Measurements from ENCODE around the gene NT5C1B.

NT5C1B gene

GRCh38 chr2:18614041-18614440, 24.7 kb upstream of the NT5C1B start:
- no peak overlapping the region for H2AK5ac ChIP-seq (ENCODE audit: low read depth, low read length)
- H4K8ac ChIP-seq (ENCODE audit: low read depth, low read length): no peak overlapping the region
- H3K79me1 ChIP-seq (ENCODE audit: low read depth, low read length): no peaks in the 10 kb centered on the region
- H2BK5ac ChIP-seq (ENCODE audit: low read length): no peak overlapping the region
- H2BK15ac ChIP-seq (ENCODE audit: low read length): no peak overlapping the region
- no peak overlapping the region for H4K91ac ChIP-seq (ENCODE audit: low read depth, low read length, poor library complexity)
- no peak overlapping the region for H3K9ac ChIP-seq (ENCODE audit: low read depth, low read length, poor library complexity)
- H3K9me3 ChIP-seq (replicated peaks in 1 of 2; ENCODE audit: control insufficient read depth in 2 of 2, insufficient read depth in 1 of 2, low read depth in 1 of 2, low read length in 2 of 2): no peaks in the 10 kb centered on the region
- H3K27ac ChIP-seq (replicated peaks; ENCODE audit: low read length): no peak overlapping the region
- DNase-seq (ENCODE audit: low spot score): no peak
- H3K27me3 ChIP-seq (ENCODE audit: control insufficient read depth in 3 of 3, insufficient read depth in 3 of 3, low read depth in 1 of 3, low read length in 3 of 3): no peaks in the 10 kb centered on the region
- no peak overlapping the region for H3K4me2 ChIP-seq (ENCODE audit: insufficient read depth, low read length, poor library complexity, severe bottlenecking)
- no peak overlapping the region for H3K4me3 ChIP-seq (ENCODE audit: low read length in 2 of 2)
- no peaks in the 10 kb centered on the region for H3K4me1 ChIP-seq (ENCODE audit: control insufficient read depth in 2 of 2, insufficient read depth in 1 of 2, low read depth in 1 of 2, low read length in 2 of 2)
- H2BK120ac ChIP-seq (ENCODE audit: low read depth, low read length): no peak overlapping the region
- H3K14ac ChIP-seq (ENCODE audit: low read length): no peak overlapping the region
- no peak overlapping the region for H2AFZ ChIP-seq (ENCODE audit: low read length)
- no peak overlapping the region for H3K4ac ChIP-seq (ENCODE audit: low read length)
- H3K36me3 ChIP-seq (replicated peaks in 1 of 2; ENCODE audit: control insufficient read depth in 2 of 2, insufficient read depth in 2 of 2, low read length in 2 of 2): no peaks in the 10 kb centered on the region
- H2BK12ac ChIP-seq (ENCODE audit: low read length): no peak overlapping the region
- no peak overlapping the region for H3K18ac ChIP-seq (ENCODE audit: low read length)
- H3K23ac ChIP-seq (ENCODE audit: low read depth, low read length, poor library complexity): no peak overlapping the region

GRCh38 chr2:18612133-18612532, 22.8 kb upstream of the NT5C1B start:
- no peaks in the 10 kb centered on the region for H3K27me3 ChIP-seq (ENCODE audit: control insufficient read depth in 3 of 3, insufficient read depth in 3 of 3, low read depth in 1 of 3, low read length in 3 of 3)
- no peaks in the 10 kb centered on the region for H3K4me1 ChIP-seq (ENCODE audit: control insufficient read depth in 2 of 2, insufficient read depth in 1 of 2, low read depth in 1 of 2, low read length in 2 of 2)
- H3K14ac ChIP-seq (ENCODE audit: low read length): no peak overlapping the region
- H3K4ac ChIP-seq (ENCODE audit: low read length): no peak overlapping the region
- no peak overlapping the region for H3K27ac ChIP-seq (replicated peaks; ENCODE audit: low read length)
- H2AFZ ChIP-seq (ENCODE audit: low read length): no peak overlapping the region
- WGBS, 2 donors (ENCODE audit: extremely low coverage in 2 of 2, insufficient read length in 2 of 2, insufficient replicate concordance in 1 of 2): no CpG with 5 or more reads among the region's 3 CpGs
- no peaks in the 10 kb centered on the region for H3K79me1 ChIP-seq (ENCODE audit: low read depth, low read length)
- H2AK5ac ChIP-seq (ENCODE audit: low read depth, low read length): no peak overlapping the region
- H3K18ac ChIP-seq (ENCODE audit: low read length): no peak overlapping the region
- H3K9me3 ChIP-seq (replicated peaks in 1 of 2; ENCODE audit: control insufficient read depth in 2 of 2, insufficient read depth in 1 of 2, low read depth in 1 of 2, low read length in 2 of 2): no peaks in the 10 kb centered on the region
- no peak overlapping the region for H3K23ac ChIP-seq (ENCODE audit: low read depth, low read length, poor library complexity)
- no peak overlapping the region for H3K4me3 ChIP-seq (ENCODE audit: low read length in 2 of 2)
- H2BK120ac ChIP-seq (ENCODE audit: low read depth, low read length): no peak overlapping the region
- H3K36me3 ChIP-seq (replicated peaks in 1 of 2; ENCODE audit: control insufficient read depth in 2 of 2, insufficient read depth in 2 of 2, low read length in 2 of 2): no peaks in the 10 kb centered on the region
- no peak overlapping the region for H4K8ac ChIP-seq (ENCODE audit: low read depth, low read length)
- H4K91ac ChIP-seq (ENCODE audit: low read depth, low read length, poor library complexity): no peak overlapping the region
- no peak overlapping the region for H3K9ac ChIP-seq (ENCODE audit: low read depth, low read length, poor library complexity)
- no peak overlapping the region for H2BK12ac ChIP-seq (ENCODE audit: low read length)
- H3K4me2 ChIP-seq (ENCODE audit: insufficient read depth, low read length, poor library complexity, severe bottlenecking): no peak overlapping the region
- H2BK5ac ChIP-seq (ENCODE audit: low read length): no peak overlapping the region
- no peak overlapping the region for H2BK15ac ChIP-seq (ENCODE audit: low read length)
- no peak for DNase-seq (ENCODE audit: low spot score)

GRCh38 chr2:18611604-18612003, 22.2 kb upstream of the NT5C1B start:
- Histone ChIP-seq H3K9me3 (replicated peaks in 1 of 2; ENCODE audit: control insufficient read depth in 2 of 2, insufficient read depth in 1 of 2, low read depth in 1 of 2, low read length in 2 of 2) (no peaks in the 10 kb centered on the region), H2AK5ac (ENCODE audit: low read depth, low read length) (no peak overlapping the region), H2BK12ac (ENCODE audit: low read length) (no peak overlapping the region), H2BK120ac (ENCODE audit: low read depth, low read length) (no peak overlapping the region), H2BK5ac (ENCODE audit: low read length) (no peak overlapping the region), H3K4me2 (ENCODE audit: insufficient read depth, low read length, poor library complexity, severe bottlenecking) (no peak overlapping the region), H3K18ac (ENCODE audit: low read length) (no peak overlapping the region), H2AFZ (ENCODE audit: low read length) (no peak overlapping the region), H3K27me3 (ENCODE audit: control insufficient read depth in 3 of 3, insufficient read depth in 3 of 3, low read depth in 1 of 3, low read length in 3 of 3) (no peaks in the 10 kb centered on the region), H3K14ac (ENCODE audit: low read length) (no peak overlapping the region), H3K23ac (ENCODE audit: low read depth, low read length, poor library complexity) (no peak overlapping the region), H3K27ac (replicated peaks; ENCODE audit: low read length) (no peak overlapping the region), H4K91ac (ENCODE audit: low read depth, low read length, poor library complexity) (no peak overlapping the region), H3K4ac (ENCODE audit: low read length) (no peak overlapping the region), H3K4me1 (ENCODE audit: control insufficient read depth in 2 of 2, insufficient read depth in 1 of 2, low read depth in 1 of 2, low read length in 2 of 2) (no peaks in the 10 kb centered on the region), H3K79me1 (ENCODE audit: low read depth, low read length) (no peaks in the 10 kb centered on the region), H3K36me3 (replicated peaks in 1 of 2; ENCODE audit: control insufficient read depth in 2 of 2, insufficient read depth in 2 of 2, low read length in 2 of 2) (no peaks in the 10 kb centered on the region), H3K9ac (ENCODE audit: low read depth, low read length, poor library complexity) (no peak overlapping the region), H3K4me3 (ENCODE audit: low read length in 2 of 2) (no peak overlapping the region), H4K8ac (ENCODE audit: low read depth, low read length) (no peak overlapping the region), H2BK15ac (ENCODE audit: low read length) (no peak overlapping the region)
- no CpG with 5 or more reads among the region's 1 CpG for WGBS, 2 donors (ENCODE audit: extremely low coverage in 2 of 2, insufficient read length in 2 of 2, insufficient replicate concordance in 1 of 2)
- no peak for DNase-seq (ENCODE audit: low spot score)

- Histone ChIP-seq H3K4ac (ENCODE audit: low read length) (no peak overlapping the region), H3K27me3 (ENCODE audit: control insufficient read depth in 3 of 3, insufficient read depth in 3 of 3, low read depth in 1 of 3, low read length in 3 of 3) (no peaks in the 10 kb centered on the region), H2AFZ (ENCODE audit: low read length) (no peak overlapping the region), H3K36me3 (replicated peaks in 1 of 2; ENCODE audit: control insufficient read depth in 2 of 2, insufficient read depth in 2 of 2, low read length in 2 of 2) (no peaks in the 10 kb centered on the region), H2BK5ac (ENCODE audit: low read length) (no peak overlapping the region), H2BK15ac (ENCODE audit: low read length) (no peak overlapping the region), H3K4me1 (ENCODE audit: control insufficient read depth in 2 of 2, insufficient read depth in 1 of 2, low read depth in 1 of 2, low read length in 2 of 2) (no peaks in the 10 kb centered on the region), H4K91ac (ENCODE audit: low read depth, low read length, poor library complexity) (no peak overlapping the region), H3K23ac (ENCODE audit: low read depth, low read length, poor library complexity) (no peak overlapping the region), H2BK120ac (ENCODE audit: low read depth, low read length) (no peak overlapping the region), H4K8ac (ENCODE audit: low read depth, low read length) (no peak overlapping the region), H3K4me3 (ENCODE audit: low read length in 2 of 2) (no peak overlapping the region), H3K9ac (ENCODE audit: low read depth, low read length, poor library complexity) (no peak overlapping the region), H3K9me3 (replicated peaks in 1 of 2; ENCODE audit: control insufficient read depth in 2 of 2, insufficient read depth in 1 of 2, low read depth in 1 of 2, low read length in 2 of 2) (no peaks in the 10 kb centered on the region), H3K79me1 (ENCODE audit: low read depth, low read length) (no peaks in the 10 kb centered on the region), H2BK12ac (ENCODE audit: low read length) (no peak overlapping the region), H3K27ac (replicated peaks; ENCODE audit: low read length) (no peak overlapping the region), H3K18ac (ENCODE audit: low read length) (no peak overlapping the region), H3K14ac (ENCODE audit: low read length) (no peak overlapping the region), H3K4me2 (ENCODE audit: insufficient read depth, low read length, poor library complexity, severe bottlenecking) (no peak overlapping the region), H2AK5ac (ENCODE audit: low read depth, low read length) (no peak overlapping the region)
- WGBS, 2 donors (ENCODE audit: extremely low coverage in 2 of 2, insufficient read length in 2 of 2, insufficient replicate concordance in 1 of 2): no CpG with 5 or more reads among the region's 5 CpGs
- DNase-seq (ENCODE audit: low spot score): no peak
Observed at GRCh38 chr2:18611184-18611583, 21.8 kb upstream of the NT5C1B start.

Data from neuronal stem cell (in vitro differentiated cells).